Daoy (cell line): ENCODE measurements around the gene EPHA8. TPM values are rescaled to one million over a fixed set of nuclear protein-coding genes. Genes with fewer than 3 reads are reported as not detected.

Experiments used
- DNase-seq: peaks from one replicate; pipeline ENCODE4 v3.0.0-alpha.2; 2015; ENCODE audit warnings: low read depth
- total RNA-seq: library from RNA; depleted of rRNA; stranded (reverse); fragments of >200 nt; shearing (Covaris generic); gene quantifications from 2 replicates; pipeline ENCODE4 v1.2.3, GENCODE V29; 2014

The EPHA8 gene
- total RNA-seq, 1 experiment from 2014 or later, result not detected

DNA sequence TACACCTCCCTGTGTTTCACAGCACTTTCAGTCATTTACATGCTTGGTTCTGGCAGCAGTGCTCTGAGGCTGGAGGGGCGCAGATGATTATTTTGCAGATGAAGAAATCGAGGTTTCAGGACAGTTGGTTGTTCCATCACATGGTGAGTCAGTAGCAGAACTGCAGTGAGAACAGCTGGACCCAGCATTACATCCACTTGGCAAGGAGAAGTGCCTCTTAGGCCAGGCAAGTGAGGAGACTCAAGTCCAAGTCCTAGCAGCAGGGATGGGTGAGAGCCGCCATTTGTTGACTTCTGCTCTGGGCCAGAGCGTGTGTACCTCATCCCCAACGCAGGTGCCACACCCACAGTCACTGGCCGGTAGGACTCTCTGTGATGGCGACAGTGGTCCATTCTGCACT is 26.8 kb upstream of the EPHA8 start:
- DNase-seq, result no peak

DNA sequence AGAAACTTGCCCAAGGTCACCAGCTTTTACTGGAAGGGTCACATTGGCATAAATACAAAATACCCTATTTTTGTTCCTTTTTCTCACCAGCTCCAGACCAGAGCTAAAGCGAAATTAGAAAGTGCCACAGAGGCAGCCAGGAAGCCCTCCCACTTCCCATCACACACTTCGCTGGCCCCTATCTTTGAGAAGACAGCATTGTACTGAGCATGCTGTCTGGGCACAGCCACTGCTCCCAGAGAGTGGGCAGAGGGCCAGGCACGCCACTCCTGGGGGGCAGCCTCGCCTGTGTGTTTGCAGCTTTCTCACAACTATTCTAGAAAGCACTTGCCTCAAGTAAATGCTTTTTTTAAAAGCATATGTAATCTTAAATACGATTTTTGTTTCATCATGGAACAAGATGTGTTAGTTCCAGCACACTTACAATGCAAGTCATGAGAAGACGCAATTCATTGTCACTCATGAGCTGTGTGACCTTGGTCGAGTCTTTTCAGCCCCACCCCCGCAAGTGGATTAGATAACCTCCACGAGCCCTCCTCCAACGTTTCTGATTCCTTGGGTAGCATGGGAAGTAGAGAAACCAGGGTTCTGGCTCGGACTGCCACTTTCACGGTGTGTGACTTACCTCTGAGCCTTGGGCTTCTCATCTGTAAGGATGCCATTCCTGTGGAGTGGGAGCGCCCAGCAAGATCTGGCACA is 25.7 kb upstream of the EPHA8 start:
- DNase-seq, result no peak

DNA sequence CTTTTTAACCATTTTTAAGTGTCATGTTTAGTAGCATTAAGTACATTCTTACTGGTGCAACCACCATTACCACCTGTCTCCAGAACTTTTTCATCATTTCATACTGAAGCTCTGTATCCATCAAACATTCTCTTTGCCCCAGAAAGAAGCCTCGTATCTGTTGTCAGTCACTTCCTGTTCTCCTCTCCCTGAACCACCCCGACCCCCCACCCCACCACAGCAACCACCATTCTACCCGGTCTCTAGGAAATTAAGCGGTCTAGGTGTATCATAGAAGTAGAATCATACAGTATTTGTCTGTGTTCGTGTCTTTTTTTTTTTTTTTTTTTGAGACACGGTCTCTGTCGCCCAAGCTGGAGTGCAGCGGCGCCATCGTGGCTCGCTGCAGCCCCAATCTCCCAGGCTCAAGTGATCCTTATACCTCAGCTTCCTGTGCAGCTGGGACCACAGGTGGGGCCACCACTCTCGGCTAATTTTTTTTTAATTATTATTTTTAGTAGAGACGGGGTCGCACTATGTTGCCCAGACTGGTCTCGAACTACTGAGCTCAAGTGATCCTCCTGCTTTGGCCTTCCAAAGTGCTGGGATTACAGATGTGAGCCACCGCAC is 23.7 kb upstream of the EPHA8 start:
- DNase-seq, result no peak

DNA sequence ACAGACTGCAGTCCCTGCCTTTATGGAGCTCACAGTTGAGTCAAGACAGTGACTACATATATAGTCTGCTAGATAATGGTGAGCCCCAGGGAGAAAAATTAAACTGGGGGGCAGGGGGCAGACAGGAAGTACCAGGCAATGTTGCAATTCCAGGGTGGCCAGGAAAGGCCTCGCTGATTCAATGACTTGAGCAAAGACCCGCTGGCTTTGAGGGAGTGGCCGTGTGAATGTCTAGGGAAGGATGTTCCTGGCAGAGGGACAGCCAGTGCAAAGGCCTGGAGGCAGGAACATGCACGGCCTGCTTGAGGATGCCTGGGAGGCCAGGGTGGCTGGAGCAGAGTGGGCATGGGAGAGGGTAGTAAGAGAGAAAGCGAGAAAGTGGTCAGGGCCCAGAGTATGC is 23.0 kb upstream of the EPHA8 start:
- no peak for DNase-seq

DNA sequence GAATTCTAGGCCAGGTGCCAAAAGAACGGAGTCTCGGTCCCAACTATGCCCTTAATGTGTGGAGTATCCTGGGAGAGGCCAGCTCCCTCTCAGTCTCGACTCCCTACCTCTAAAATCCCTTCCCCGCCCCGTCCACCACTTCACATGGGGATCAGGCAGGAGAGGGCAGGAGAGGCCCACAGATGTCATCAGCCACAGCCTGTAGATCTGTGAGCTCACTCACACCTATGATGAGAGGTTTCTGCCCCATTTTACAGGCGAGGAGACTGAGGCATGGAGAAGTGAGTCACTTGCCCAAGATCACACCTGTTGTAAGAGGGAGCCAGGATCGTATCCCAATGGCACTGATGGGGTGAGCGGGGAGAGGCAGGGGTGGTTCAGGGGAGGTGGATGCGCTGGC is 20.4 kb upstream of the EPHA8 start:
- no peak for DNase-seq

DNA sequence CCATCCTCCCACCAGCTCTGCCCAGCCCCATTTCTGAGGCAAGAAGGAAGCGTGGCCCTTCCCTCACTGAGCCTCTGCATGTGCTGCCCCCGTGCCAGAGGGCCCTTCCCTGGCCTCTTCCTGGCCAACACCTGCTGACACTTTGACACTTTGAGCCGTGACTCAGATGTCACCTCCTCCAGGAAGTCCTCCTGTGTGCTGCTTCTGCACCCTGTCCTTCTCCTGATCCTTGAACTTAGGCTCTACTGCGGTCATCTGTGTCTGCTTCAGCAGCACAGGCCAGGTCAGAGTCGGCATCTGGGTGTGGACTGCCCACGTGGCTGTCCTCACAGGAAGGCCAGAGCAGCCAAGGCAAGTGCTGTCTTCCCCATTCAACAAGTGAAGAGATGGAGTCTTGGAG is 19.6 kb upstream of the EPHA8 start:
- no peak for DNase-seq

DNA sequence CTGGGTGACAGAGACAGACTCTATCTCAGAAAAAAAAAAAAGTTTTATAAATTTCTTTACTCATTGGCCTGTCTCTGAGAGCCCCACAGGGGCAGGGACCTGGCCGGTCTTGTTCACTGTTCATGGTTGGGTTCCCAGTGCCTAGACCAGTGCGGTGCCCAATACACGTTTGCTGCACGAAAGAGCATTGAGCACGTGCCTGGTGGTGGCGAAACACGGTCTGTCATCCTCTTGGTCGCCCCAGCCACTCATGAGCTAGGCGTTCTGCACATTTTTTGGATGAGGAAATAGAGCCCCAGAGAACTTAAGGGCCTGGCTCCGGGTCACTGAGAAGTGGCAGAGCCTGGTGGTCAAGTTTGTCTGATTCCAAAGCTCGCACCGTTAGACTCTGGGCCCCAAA is 18.7 kb upstream of the EPHA8 start:
- DNase-seq, result no peak

DNA sequence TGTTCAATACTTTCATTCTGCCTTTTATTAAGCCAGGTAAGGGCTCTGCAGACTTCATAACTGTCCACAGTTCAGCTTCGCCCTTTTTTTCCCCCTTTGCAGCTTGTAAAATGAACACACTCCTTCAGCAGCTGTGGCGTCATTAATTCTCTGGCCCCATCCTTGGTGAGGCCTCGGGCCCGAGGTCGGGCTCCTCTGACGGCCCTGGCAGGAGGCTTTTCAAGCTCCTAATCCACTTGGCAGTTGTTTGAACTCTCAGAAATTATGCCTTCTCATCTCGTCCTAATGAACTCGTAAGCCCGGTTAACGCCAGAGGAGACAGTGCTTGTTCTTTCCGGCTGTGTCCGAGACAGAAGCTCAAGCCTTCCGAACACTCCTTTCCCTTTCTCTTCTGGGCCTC is 18.1 kb upstream of the EPHA8 start:
- no peak for DNase-seq

DNA sequence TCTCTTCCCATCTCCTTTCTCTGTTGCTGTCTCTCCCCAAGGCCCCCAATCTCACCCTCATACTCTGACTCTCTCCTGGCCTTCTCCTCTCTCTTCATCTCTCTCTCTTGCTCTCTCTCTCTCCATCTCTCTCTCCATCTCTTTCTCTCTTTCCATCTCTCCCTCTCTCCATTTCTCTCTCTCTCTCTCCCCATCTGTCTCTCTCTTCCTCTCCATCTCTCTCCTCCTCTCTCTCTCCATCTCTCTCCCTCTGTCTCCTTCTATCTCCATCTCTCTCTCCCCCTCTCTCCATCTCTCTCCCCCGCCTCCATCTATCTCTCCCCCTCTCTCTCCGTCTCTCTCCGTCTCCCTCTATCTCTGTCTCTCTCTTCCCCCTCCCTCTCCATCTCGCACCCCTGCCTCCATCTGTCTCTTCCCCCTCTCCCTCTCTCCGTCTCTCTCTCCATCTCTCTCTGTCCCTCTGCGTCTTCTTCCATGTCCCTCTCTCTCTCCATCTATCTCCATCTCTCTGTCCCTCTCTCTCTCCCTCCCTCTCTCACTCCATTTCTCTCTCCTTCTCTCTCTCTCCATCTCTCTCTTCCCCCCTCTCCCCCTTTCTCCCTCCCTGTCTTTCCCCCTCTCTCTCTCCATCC is 16.0 kb upstream of the EPHA8 start:
- DNase-seq, result no peak

DNA sequence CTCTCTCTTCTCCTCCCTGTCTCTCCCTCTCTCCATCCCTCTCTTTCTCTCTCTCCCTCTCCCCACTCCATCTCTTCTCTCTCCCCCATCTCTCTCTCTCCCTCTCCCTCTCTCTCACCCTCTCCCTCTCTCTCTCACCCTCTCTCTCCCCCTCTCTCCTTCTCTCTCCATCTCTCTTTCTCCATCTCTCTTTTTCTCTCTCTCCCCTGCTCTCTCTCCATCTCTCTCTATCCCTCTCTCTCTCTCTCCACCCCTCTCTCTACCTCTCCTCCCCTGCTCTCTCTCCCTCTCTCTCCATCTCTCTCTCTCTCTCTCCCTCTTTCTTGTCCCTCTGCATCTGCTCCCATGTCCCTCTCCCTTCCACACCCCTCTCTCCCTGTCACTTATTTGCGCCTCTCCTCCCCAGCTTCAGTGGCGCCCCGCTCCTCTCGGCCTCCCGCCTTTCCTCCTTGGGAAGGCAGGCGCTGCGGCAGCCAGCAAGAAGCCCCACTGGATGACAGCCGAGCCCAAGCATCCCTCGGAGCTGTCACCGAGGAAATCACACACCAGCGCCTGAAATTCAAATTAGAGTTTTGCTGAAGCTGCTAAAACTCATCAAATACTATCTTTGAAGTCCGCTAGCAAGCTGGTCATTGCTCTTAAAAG is 15.3 kb upstream of the EPHA8 start:
- no peak for DNase-seq

DNA sequence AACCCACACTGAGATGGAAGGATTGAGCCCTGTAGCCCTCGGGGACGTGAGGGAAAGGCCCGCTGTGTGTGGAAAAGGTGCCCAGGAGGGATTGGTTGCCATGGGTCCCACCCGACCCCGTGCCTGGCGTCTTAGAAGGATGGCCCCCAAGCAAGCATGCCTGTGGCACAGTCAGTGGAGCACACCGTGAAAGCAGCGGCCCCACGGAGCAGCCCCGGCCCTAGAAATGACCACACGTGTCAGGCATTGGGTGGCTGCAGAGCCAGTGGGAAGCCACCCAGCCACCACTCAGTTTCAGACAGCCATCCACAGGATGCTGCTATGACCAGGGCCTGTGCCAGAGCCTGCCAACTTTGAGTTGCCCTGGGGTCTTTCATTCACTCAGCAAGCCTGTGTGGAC is 13.3 kb upstream of the EPHA8 start:
- DNase-seq, result no peak

DNA sequence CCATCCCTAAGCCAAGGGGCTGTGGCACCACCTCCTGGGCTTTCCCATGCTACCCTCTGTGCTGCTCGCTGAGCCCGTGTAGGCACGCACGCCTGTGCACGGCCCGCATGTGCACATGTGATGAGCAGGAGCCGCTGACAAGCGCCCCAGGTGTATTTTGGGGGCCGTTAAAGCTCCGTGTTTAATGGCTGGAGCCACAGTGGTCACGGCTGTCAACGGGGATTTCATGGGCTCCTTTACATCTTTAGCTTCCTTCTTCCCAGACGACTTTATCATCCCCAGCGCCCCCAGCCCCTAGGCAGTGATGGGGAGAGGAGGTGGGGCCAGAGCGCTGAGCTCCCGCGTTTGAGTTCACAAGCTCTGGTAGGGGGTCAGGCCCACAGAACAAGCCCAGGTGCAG is 11.7 kb upstream of the EPHA8 start:
- DNase-seq, result no peak

DNA sequence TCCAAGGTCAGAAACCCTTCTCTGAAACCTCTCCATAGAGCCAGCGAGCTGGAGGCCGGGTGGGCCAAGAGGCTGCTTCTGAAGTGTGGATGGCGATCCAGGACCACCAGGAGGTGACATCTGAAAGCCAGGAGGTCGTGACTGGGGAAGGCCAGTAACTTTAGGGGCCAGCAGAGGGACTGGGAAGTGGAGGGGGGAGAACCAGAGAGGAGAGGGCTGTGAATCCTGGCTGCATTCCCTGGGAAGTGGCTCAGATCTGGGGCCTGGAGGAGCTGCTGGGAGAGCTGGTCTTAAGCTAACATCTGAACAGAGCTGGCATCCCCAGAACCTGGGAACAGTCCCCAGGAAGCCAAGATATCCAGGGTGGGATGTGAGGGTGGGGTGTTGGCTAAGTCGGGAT is 11.3 kb upstream of the EPHA8 start:
- no peak for DNase-seq

DNA sequence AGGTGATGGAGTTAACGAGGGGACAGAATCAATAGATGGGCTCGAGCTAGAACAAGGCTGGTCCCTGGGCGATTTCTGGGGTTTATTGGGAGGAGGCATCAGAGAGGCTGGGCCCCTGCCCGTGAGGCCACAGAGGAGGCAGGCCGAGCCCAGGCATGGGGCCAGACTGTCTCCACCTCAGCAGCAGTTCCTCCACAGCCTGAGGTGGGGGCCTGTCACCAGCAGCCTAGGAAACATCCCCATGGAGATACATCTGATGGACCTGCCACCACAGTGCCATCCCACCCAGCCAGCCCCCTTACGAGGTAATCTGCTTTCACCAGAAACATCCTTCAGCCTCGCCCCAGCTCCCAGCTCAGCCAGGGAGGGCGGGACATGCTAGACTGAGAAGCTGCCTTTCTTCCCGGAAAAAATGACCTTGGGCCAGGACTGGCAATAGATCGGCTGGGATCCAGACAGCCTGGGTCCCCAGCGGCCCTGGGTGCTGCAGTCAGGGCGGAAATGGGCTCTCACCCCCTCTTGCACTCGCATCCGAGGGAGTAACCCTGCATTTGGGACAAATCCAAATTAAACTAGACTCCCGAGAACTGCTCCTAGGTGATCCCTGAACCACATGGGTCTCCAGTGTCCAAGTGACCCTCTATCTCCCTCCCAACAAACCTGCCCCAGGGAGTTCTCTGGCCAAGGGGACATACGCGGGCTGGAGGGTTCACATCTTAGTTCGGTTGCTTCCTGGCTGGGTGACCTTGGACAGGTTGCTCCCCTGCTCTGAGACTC is 10.0 kb upstream of the EPHA8 start:
- DNase-seq, result no peak

DNA sequence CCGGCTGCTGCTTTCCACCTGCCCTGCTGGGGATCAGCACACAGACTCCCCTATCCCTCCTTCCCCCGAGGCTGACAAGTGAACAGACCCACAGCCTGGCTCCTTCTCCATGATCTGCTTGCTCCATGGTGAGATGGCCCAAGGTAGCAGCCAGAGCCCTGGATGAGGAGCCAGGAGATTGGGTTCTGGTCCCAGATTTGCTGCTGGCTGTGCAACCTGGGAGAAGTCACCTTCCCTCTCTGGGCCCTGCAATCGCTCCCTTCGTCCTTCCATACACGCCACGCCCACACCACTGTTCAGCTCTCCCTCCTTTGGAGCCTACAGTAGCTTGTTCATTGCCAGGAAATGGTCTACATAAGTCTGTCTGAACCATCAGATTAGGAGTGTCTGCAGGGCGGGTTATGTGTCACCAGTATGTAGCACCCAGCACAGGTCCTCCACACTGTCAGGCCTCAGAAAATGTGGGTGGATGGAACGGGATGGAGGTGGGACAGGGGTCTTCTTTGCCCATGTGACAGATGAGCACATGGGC is 9.2 kb upstream of the EPHA8 start:
- DNase-seq, result no peak

DNA sequence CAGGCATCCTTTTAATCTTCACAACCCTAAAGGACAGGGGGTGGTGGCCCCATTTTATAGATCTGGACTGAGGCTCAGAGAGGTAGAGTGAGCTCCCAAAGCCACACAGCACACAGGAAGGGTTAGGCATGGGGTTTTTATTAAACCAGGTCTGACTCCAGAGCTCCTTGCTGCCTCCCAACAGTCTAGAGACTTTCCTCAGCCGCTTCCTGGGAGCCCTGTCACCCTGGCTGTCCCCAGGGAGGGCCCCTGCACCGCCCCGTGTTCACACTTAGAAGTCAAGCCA is 8.0 kb upstream of the EPHA8 start:
- no peak for DNase-seq

DNA sequence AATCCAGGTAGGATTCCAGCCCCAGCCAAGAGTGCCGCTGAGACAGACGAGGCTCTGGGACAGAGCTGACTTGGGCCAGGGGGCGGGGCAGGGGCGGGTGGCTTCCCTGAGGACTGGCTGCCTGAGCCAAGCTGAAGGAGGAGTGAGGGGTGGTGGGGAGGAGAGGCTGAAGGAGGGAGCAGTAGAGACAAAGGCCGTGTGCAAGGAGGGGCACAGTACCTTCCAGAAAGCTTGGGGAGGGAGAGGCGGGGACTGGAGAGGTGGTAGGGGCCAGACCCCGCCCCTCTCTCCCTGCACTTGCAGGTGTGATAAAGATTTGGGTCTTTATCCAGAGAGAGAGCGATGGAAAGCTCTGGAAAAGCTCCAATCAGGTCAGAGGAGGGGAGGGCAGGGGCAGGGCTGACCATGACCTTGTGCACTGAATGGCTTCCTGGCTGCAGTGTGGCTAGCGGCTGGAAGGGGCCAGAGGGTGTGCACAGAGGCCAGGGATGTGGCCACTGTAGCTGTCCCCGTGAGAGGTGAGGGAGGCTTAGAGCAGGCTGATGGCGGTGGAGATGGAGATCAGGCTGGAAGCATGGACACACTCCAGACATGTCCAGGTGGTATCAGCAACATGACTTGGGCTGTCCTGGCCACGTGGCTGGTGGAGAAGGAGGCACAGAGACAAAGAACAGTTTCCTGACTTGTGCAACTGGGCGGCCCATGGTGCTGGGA is 6.7 kb upstream of the EPHA8 start:
- DNase-seq, result no peak

DNA sequence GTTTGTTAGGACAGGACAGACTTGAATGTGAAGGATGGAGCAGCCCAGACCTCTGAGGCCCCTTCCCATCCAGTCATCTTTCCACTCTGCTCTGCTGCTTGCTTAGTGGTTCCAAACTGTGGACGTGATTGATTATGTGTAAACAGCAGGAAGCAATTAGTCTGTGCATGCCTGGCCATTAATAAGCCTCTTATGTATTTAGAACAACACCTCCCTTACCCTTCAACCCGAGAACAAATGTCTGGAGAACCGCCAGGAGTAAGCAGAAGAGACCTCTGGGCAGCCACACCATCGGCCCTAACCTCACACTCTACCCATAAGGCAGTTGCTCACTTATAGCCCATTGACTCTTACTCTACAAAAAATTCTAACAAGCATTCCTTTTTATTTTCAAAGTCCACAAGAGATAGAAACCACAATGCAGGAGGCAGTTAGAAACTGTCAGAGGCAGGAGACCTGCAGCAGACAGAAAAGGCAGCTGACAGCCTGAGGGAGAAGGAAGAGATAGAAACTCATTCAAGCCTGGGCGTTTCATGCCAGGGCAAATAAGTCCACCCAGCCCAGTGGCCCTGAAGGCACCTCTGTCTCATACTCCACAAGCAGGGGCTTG is 5.8 kb upstream of the EPHA8 start:
- no peak for DNase-seq

DNA sequence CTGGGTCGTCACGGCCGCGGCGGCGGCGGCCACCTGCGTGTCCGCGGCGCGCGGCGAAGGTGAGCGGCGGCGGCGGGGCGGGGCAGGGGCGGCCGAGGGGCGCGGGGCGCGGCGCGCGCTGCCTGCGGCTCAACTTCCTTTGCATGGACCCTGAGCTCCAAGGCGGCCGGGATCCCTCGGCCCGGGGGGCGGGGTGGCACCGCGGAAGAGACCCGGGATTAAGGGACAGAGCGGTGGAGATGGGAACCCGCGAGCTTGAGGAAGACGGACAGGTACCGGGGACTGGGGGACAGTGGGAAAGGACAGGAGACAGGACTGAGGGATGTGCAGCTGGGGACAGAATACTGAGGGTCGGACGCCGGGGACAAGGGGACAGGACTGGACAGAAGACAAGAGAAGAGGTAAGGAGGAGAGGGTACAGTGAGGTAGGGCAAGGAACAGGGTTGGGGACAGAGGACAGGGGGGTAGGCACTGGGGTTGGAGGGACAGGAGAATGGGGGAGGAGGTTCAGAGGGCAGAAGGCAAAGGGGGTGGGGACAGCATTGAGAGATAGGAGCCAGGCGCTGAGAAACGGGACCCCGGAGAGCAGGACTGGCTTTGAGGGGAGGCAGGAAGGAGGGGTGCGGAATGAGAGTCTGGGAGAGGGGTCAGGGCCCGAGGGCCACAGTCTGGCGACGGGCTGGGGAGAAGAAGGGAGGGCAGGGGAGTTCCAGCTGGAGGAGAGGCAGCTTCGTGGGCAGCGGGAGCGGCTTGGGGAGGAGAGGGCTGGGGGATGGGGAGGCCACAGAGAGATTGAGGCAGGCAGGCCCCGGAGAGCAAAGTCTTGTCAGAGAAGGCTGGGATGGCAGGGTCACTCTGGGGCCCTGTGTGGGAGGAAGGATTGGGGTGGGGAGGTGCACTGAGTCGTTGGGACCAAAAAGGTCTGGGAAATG is 648 bp downstream of the EPHA8 start:
- no peak for DNase-seq

DNA sequence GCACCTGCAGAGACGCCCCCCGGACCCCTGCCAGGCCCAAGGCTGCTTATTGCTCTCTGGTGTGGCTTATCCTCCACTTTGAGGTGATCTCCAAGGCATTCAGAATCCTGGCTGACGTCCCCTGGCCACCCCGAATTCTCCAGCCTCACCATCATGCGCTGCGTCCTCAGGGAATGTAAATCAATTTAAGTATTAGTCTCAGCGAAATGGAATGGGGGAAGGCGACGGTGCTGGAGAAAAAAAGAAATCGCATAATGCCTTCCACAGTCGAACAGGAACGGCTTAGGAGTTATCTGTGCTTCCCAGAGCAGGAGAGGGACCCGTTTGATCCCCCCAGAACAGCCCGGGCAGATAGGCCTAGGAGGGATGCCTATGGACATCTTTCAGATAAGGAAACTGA is 2.9 kb downstream of the EPHA8 start:
- DNase-seq, result no peak
